Astrocyte (in vitro differentiated cells and primary cell): ENCODE data around the gene CDKN2B-AS1. TPM values are rescaled to one million over a fixed set of nuclear protein-coding genes. Genes with fewer than 3 reads are reported as not detected.

Experiments
- DNase-seq: peaks from one replicate; pipeline ENCODE4 v3.0.0-alpha.2; 2010; ENCODE audit warnings: low read depth
- FAIRE-seq: peaks from 2 replicates; lab custom pipeline; 2011; peaks lifted over from hg19 to GRCh38; lab: Jason Lieb, UNC
- H2AFZ ChIP-seq: 2 replicates; pipeline ENCODE4 v1.6.0; 2012; ENCODE audit warnings: low read depth, low read length, inconsistent platforms
- H3K27ac ChIP-seq: 2 replicates; pipeline ENCODE4 v1.5.1; 2011; ENCODE audit warnings: low read depth, low read length, inconsistent platforms
- H3K27me3 ChIP-seq: 2 replicates; pipeline ENCODE4 v1.6.0; 2011; ENCODE audit warnings: low read length, inconsistent platforms; ENCODE audit not compliant: insufficient read depth
- H3K36me3 ChIP-seq: 2 replicates; pipeline ENCODE4 v1.5.1; 2011; ENCODE audit warnings: low read length, inconsistent platforms; ENCODE audit not compliant: insufficient read depth
- H3K4me1 ChIP-seq: 2 replicates; pipeline ENCODE4 v1.5.1; 2011; ENCODE audit warnings: low read length, inconsistent platforms; ENCODE audit not compliant: insufficient read depth
- H3K4me2 ChIP-seq: 2 replicates; pipeline ENCODE4 v1.6.0; 2012; ENCODE audit warnings: low read length, inconsistent platforms
- H3K4me3 ChIP-seq: 2 replicates; pipeline ENCODE4 v1.5.1; 2011; ENCODE audit warnings: low read depth, mild to moderate bottlenecking, low read length, inconsistent platforms; ENCODE audit not compliant: insufficient read depth
- H3K79me2 ChIP-seq: 2 replicates; pipeline ENCODE4 v1.6.0; 2012; ENCODE audit warnings: mild to moderate bottlenecking, low read length, inconsistent platforms; ENCODE audit not compliant: insufficient read depth
- H3K9ac ChIP-seq: 2 replicates; pipeline ENCODE4 v1.6.0; 2012; ENCODE audit warnings: mild to moderate bottlenecking, low read length, inconsistent platforms
- H3K9me3 ChIP-seq: 2 replicates; pipeline ENCODE4 v1.5.1; 2012; ENCODE audit warnings: low read depth, mild to moderate bottlenecking, low read length, inconsistent platforms; ENCODE audit not compliant: insufficient read depth
- H4K20me1 ChIP-seq: 2 replicates; pipeline ENCODE4 v1.6.0; 2012; ENCODE audit warnings: low read length, inconsistent platforms; ENCODE audit not compliant: insufficient read depth
- H3K27ac Mint-ChIP-seq: one replicate; pipeline ENCODE4 v1.8.0; 2021; ENCODE audit warnings: mild to moderate bottlenecking, mixed read lengths; ENCODE audit not compliant: unreplicated experiment
- H3K27me3 Mint-ChIP-seq: one replicate; pipeline ENCODE4 v1.8.0; 2021; ENCODE audit warnings: low read depth, mixed read lengths; ENCODE audit not compliant: unreplicated experiment
- H3K36me3 Mint-ChIP-seq: one replicate; pipeline ENCODE4 v1.8.0; 2021; ENCODE audit warnings: low read depth, mixed read lengths; ENCODE audit not compliant: unreplicated experiment
- H3K4me1 Mint-ChIP-seq: one replicate; pipeline ENCODE4 v1.8.0; 2021; ENCODE audit warnings: low read depth, mixed read lengths; ENCODE audit not compliant: unreplicated experiment
- H3K4me3 Mint-ChIP-seq: one replicate; pipeline ENCODE4 v1.8.0; 2021; ENCODE audit warnings: mild to moderate bottlenecking, moderate library complexity, mixed read lengths; ENCODE audit not compliant: unreplicated experiment
- H3K9me3 Mint-ChIP-seq: one replicate; pipeline ENCODE4 v1.8.0; 2021; ENCODE audit warnings: mild to moderate bottlenecking, mixed read lengths; ENCODE audit not compliant: unreplicated experiment
- EZH2 ChIP-seq: IDR thresholded peaks from 2 replicates; pipeline ENCODE4 v1.6.1; 2012; ENCODE audit warnings: mild to moderate bottlenecking, low read length, inconsistent platforms; ENCODE audit not compliant: insufficient read depth
- total RNA-seq: library from RNA; stranded (reverse); gene quantifications from 2 replicates; pipeline ENCODE4 v1.2.1, GENCODE V29; 2021
- TF ChIP-seq, protein P1 (sequence below): IDR thresholded peaks from 2 replicates; pipeline ENCODE4 v1.5.1; 2011; ENCODE audit warnings: low read depth, mild to moderate bottlenecking, inconsistent platforms, low read length, moderate library complexity; ENCODE audit not compliant: insufficient read depth

CDKN2B-AS1 gene
- total RNA-seq, 1 donor from 2014 or later: 2.3 TPM

DNA sequence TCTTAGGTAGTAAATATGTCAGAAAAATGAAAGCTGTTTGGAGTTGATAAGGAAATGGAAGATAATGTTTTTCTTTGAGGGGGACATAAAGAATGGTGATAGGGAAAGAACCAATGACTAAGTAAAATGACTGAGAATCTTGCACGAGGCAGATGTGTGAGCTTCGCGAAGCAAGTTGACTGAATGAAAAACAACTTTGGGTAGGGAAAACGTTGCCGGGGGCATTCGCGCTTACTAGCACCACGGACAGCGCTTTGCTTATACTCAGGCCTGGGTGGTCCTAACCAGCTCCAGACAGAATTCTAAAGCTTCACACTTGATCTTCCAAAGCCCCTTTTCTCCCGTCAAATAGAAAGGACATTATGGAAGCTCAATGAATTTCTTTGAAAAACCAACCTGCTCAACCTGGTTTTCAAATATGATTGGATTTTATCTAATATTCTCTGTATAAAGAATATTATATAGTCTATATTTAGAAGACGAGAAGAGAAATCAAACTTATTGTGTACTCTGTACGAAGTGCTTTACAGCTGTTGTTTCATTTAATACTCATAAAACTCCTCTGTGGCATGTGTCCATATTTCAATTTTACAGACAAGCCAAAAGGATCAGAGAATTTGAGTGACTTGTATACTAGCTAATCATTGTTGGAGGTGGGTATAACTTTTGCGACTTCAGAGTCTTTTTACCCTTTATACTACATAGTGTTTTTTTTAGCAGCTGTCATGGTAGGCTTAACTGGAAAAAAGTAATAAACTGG is 16.5 kb downstream of the CDKN2B-AS1 start:
- Histone ChIP-seq H3K79me2 (peaks cover 29% of the 10 kb centered on the region), H3K27me3 (no peaks in the 10 kb centered on the region), H3K4me1 (peaks cover 3% of the 10 kb centered on the region), H3K4me3 (no peak overlapping the region), H3K9ac (no peak overlapping the region), H3K36me3 (peaks cover 4% of the 10 kb centered on the region), H3K9me3 (no peaks in the 10 kb centered on the region), H4K20me1 (peaks cover 16% of the 10 kb centered on the region), H3K4me2 (no peak overlapping the region), H3K27ac (no peak overlapping the region), H2AFZ (no peak overlapping the region)
- no peak for TF ChIP-seq EZH2
- TF ChIP-seq, protein P1, sequence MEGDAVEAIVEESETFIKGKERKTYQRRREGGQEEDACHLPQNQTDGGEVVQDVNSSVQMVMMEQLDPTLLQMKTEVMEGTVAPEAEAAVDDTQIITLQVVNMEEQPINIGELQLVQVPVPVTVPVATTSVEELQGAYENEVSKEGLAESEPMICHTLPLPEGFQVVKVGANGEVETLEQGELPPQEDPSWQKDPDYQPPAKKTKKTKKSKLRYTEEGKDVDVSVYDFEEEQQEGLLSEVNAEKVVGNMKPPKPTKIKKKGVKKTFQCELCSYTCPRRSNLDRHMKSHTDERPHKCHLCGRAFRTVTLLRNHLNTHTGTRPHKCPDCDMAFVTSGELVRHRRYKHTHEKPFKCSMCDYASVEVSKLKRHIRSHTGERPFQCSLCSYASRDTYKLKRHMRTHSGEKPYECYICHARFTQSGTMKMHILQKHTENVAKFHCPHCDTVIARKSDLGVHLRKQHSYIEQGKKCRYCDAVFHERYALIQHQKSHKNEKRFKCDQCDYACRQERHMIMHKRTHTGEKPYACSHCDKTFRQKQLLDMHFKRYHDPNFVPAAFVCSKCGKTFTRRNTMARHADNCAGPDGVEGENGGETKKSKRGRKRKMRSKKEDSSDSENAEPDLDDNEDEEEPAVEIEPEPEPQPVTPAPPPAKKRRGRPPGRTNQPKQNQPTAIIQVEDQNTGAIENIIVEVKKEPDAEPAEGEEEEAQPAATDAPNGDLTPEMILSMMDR: no peak
- Mint-ChIP-seq H3K36me3 (peaks cover 5% of the 10 kb centered on the region), H3K27ac (no peak overlapping the region), H3K9me3 (no peaks in the 10 kb centered on the region), H3K27me3 (peaks cover 6% of the 10 kb centered on the region), H3K4me1 (peaks cover 1% of the 10 kb centered on the region), H3K4me3 (no peak overlapping the region)
- DNase-seq (no peak), FAIRE-seq (peak; percentile 45)

DNA sequence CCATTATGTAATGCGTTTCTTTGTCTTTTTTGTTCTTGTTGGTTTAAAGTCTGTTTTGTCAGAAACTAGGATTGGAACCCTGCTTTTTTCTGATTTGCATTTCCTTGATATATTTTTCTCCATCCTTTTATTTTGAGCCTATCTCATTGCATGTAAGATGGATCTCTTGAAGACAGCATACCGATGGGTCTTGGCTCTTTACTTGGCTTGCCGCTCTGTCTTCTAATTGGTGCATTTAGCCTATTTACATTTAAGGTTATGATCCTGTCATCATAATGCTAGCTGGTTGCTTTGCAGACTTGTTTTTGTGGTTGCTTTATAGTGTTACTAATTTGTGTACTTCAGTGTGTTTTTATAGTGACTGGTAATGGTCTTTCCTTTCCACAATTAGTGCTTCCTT is 27.8 kb downstream of the CDKN2B-AS1 start:
- H3K4me3 ChIP-seq: no peak overlapping the region
- Mint-ChIP-seq H3K36me3 (peaks cover 5% of the 10 kb centered on the region), H3K4me3 (no peak overlapping the region), H3K27ac (no peak overlapping the region), H3K9me3 (peaks cover 16% of the 10 kb centered on the region), H3K27me3 (peaks cover 5% of the 10 kb centered on the region), H3K4me1 (no peaks in the 10 kb centered on the region)
- H4K20me1 ChIP-seq: no peaks in the 10 kb centered on the region
- no peak overlapping the region for H3K27ac ChIP-seq
- H3K36me3 ChIP-seq: no peaks in the 10 kb centered on the region
- no peak overlapping the region for H2AFZ ChIP-seq
- no peak for FAIRE-seq
- H3K79me2 ChIP-seq: peaks cover 14% of the 10 kb centered on the region
- H3K4me1 ChIP-seq: no peaks in the 10 kb centered on the region
- no peak overlapping the region for H3K4me2 ChIP-seq
- TF ChIP-seq, protein P1: no peak
- no peaks in the 10 kb centered on the region for H3K9me3 ChIP-seq
- H3K27me3 ChIP-seq: no peaks in the 10 kb centered on the region
- DNase-seq: no peak
- H3K9ac ChIP-seq: no peak overlapping the region

DNA sequence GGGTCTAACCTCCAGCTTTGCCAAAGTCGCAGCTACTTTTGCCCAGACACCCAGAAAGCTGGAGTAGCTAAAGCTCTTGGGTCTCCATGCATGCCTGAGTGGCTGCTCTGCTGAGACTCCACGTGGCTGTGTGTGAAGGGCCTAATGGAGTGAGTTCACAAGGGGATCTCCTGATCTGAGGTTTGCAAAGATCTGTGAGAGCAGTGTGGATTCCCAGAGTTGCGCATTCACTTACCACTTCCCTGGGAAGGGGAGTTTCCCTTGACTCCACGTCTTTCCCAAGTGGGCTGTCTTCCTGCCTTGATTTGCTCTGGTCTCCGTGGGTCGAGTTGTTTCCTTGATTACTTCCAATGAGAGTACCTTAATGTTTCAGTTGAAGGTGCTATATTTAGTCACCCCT is 32.1 kb downstream of the CDKN2B-AS1 start:
- H3K9me3 Mint-ChIP-seq: peaks cover 7% of the 10 kb centered on the region
- TF ChIP-seq, protein P1: no peak
- no peak for TF ChIP-seq EZH2

More for the DNA sequence above, 32.1 kb downstream of the CDKN2B-AS1 start:
- Histone ChIP-seq H2AFZ (no peak overlapping the region), H3K27me3 (no peaks in the 10 kb centered on the region), H3K79me2 (peaks cover 14% of the 10 kb centered on the region), H3K27ac (no peak overlapping the region), H3K4me2 (no peak overlapping the region), H4K20me1 (no peaks in the 10 kb centered on the region), H3K4me3 (no peak overlapping the region), H3K36me3 (no peaks in the 10 kb centered on the region), H3K9me3 (no peaks in the 10 kb centered on the region), H3K4me1 (peaks cover 11% of the 10 kb centered on the region), H3K9ac (no peak overlapping the region)
- Mint-ChIP-seq H3K4me3 (no peak overlapping the region), H3K4me1 (peaks cover 11% of the 10 kb centered on the region), H3K27me3 (peaks cover 5% of the 10 kb centered on the region), H3K36me3 (peaks cover 5% of the 10 kb centered on the region), H3K27ac (no peak overlapping the region)
- no peak for FAIRE-seq
- no peak for DNase-seq
